GM18502 (cell line): ENCODE measurements around the gene MAP2K1.
A peak's percentile ranks its signal among the peaks of the same experiment; 100 is the strongest.
"Not testable (repeated sequence)": the region's sequence is repeated elsewhere in the genome, so short reads cannot be mapped to it uniquely, and the experiment has no call there.

Experiments used
- ATAC-seq: cut with Tn5 transposase; IDR thresholded peaks from one replicate; pipeline ENCODE4 v1.9.1; 2021; ENCODE audit warnings: mild to moderate bottlenecking; ENCODE audit not compliant: unreplicated experiment, poor library complexity

The MAP2K1 gene

GRCh38 chr15:66498501-66499386, 112.0 kb downstream of the MAP2K1 start:
- ATAC-seq = no peak

- not testable (repeated sequence) for ATAC-seq
These were observed 113.6 kb downstream of the MAP2K1 start for GRCh38 chr15:66500346-66500745.

- no peak for ATAC-seq
These were observed 115.8 kb downstream of the MAP2K1 start for GRCh38 chr15:66502491-66502890.

DNA sequence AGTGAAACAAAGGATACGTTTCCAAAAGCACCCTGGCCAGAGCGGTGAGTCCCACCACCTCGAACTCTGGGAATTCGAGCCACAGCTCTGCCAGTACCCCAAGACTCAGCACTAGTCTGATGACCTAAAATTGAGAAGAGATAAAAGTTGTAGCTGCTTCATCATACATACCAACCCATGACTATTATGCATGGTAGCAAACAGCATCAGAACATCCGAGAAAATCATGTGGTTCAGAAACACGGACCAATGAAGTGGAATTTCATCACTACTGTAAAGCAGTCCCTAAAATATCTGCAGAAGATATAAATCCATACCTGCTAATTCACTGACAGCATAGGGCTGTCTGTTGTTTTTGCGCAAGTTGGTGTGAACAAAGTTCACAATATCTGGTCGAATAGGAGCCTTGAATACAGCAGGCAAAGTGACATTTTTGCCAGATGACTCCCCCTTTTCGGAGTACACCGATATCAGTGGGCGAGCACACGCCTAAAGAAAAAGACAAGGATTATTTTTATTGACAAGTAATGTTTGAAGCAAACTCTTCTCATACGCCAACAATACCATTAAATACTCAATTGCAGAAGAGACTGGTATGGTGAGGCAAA, 116.4 kb downstream of the MAP2K1 start:
- not testable (repeated sequence) for ATAC-seq

GRCh38 chr15:66503780-66504562, 117.3 kb downstream of the MAP2K1 start:
- ATAC-seq = no peak

DNA sequence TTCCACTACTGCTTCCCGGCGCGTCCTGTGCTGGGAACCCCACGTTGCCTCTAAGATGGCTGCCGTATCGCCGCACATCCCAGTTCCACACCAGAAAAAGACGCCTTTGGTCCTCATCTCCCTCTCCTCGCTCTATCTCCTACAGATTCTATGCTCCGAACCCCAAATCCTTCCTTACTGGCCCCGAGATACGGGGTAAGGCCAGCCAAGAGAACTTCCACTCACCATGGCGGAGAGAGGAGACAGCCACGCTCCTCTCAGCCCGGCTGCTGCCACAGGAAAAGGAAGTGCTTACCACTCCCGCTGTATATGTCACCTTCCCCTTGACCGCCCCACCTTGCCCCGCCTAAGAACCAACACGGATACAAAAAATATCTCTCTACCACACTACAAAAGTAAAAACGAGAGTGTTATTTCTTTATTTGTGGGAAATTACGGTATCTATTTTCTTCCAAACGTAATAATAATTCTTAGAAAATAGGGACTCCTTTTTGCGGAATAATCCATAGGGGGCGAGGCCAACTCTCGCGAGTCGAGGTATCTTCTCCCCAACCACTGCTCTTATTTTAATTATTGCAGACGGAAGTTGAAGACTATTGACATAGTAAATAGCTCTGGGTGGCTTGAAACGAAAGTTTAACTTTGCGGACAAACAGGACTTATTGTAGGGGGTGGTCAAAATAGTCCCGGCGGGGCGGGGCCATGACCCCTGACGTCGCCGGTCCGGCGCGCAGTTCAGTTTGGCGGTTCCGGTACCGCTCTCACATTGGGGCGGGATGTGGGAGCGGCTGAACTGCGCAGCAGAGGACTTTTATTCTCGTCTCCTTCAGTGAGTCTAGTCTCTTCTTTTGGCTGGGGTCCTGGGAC, 118.1 kb downstream of the MAP2K1 start, which contains the start of the genes RPL4 and ZWILCH:
Gene RPL4 (minus strand): TSS at position 293 of the 867 bp plus-strand sequence. CDS start 65 bp downstream, at position 228.
Gene ZWILCH (plus strand): TSS at position 764 of the 867 bp plus-strand sequence. CDS start 13 bp downstream, at position 777.
- ATAC-seq = peak; percentile 82

DNA sequence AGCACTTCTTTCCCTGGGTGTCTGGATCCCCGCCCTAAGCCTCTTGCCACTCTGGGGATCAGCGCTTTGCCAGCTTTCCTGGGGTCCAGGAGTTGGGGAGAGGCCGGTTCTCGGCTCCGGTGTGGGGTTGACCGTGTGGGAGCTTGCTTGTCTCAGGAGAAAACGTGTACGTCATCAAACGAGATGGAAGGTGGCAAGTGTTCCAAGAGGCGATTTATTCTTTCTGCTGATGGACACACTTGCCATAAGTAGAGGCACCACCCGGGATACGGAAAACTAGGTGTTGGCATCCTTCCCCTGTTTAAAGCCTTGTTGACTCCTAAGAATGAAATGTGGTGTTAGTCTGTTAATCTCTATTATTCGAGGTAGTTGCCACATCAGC, 118.7 kb downstream of the MAP2K1 start:
- no peak for ATAC-seq

DNA sequence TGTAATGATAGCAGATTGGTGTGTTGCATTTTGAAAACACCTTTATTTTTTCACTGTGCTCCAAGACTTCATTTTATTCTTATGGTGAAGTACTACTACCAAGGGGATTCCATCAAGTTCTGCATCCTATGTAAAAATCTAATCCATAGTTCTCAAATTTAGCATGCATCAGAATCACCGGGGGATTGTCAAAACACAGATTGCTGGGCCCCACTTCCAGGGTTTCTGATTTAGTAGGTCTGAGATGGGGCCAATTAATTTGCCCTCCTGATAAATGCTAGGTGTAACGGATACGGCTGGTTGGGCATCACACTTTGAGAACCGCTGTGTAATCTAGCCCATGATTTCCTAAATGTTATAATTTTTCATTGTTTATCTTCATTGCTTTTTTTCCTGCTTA, 119.1 kb downstream of the MAP2K1 start:
- no peak for ATAC-seq

GRCh38 chr15:66508293-66508883, 121.7 kb downstream of the MAP2K1 start:
- no peak for ATAC-seq

GRCh38 chr15:66514586-66514985, 127.9 kb downstream of the MAP2K1 start:
- no peak for ATAC-seq

GRCh38 chr15:66515901-66516322, 129.2 kb downstream of the MAP2K1 start:
- no peak for ATAC-seq

DNA sequence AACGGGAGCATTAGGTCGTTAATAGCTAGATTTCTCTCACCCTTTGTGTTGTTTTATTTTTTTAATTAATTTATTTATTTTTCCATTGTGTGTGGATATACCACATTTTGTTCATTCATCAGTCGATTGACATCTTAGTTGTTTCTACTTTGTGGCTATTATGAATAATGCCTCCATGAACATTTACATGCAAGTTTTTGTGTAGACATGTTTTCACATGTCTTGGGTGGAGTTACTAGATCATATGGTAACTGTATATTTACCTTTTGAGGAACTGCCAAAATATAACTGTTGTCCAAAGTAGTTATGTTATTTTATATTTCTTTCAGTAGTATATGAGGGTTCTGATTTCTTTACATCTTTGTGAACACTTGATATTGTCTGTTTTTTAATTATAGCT, 137.2 kb downstream of the MAP2K1 start:
- ATAC-seq = no peak

DNA sequence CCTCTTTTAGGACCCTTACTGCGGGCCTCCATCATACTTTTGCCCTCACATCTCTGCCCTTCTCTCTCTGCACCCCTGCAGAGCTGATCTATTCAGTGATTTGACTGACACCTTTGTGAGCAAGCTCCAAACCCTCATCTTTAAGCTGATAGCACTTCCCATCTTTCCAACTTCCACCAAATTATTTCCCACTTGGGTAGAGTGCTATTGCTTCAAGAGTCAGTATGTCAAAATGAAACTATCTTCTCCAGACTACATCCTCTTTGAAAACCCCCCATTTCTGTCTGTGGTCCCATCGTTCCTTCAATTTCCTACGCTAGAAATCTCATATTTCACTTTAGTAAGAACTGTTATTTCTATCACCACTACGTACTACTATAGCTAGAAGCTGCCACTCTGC, 138.1 kb downstream of the MAP2K1 start:
- ATAC-seq = no peak

- no peak for ATAC-seq
These were observed 148.3 kb downstream of the MAP2K1 start for GRCh38 chr15:66535056-66535455.
